SH-SY5Y (cell line): ENCODE measurements around the gene APOBEC4.

Experiments used
- GATA2 ChIP-seq: IDR thresholded peaks from 2 replicates; pipeline ENCODE4 v1.6.1; 2011; ENCODE audit warnings: mild to moderate bottlenecking, low read depth, low read length
- GATA3 ChIP-seq: IDR thresholded peaks from 2 replicates; pipeline ENCODE4 v1.6.1; 2011; ENCODE audit warnings: low read depth, mild to moderate bottlenecking, low read length, moderate library complexity

DNA sequence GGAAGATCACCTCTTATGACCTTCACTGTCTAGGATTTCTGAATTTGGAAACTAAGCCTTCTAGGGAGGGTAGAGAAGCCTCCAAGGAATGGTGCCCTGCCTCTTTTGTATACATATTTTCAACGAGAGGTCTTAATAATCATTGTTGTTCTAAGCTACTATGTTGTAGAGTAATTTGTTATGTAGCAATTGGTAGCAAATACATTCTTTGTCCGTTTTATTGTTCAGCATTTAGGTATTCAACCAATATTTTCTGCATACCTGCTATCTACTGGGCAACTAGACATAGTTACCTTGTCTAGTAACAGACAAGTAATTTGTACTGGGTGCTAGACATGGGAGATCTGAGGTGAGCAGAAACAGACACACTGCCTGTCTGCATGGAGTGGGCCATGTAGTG is 42.1 kb downstream of the APOBEC4 start:
- no peak for TF ChIP-seq GATA2
- TF ChIP-seq GATA3 = no peak
